H1 (cell line): Measurements from ENCODE around the gene ZNF620. TPM values are rescaled to one million over a fixed set of nuclear protein-coding genes. Genes with fewer than 3 reads are reported as not detected.
"Not testable (repeated sequence)": the region's sequence is repeated elsewhere in the genome, so short reads cannot be mapped to it uniquely, and the experiment has no call there.

Source experiments
- CTCF ChIA-PET: fragments of 300-600 bp; sonication (Branson Sonifier 250); formaldehyde crosslinking; loops from one replicate; lab custom pipeline; 2021; ENCODE audit not compliant: partially characterized antibody; lab: Charles Lee
- POLR2A ChIA-PET: fragments of 300-600 bp; sonication (Branson Sonifier 250); formaldehyde crosslinking; loops from one replicate; lab custom pipeline; 2021; ENCODE audit warnings: inconsistent platforms; ENCODE audit not compliant: partially characterized antibody; lab: Charles Lee
- DNase-seq, 2 experiments: peaks; one replicate each; pipeline versions ENCODE4 v3.0.0 to v3.0.0-alpha.2; 2010 to 2022; ENCODE audit warnings: low spot score in 2 of 2, low read depth in 1 of 2, mixed read lengths in 1 of 2
- FAIRE-seq: peaks from 2 replicates; lab custom pipeline; 2011; peaks lifted over from hg19 to GRCh38; lab: Jason Lieb, UNC
- H2AFZ ChIP-seq: 2 replicates; pipeline ENCODE4 v1.8.1; 2012; ENCODE audit warnings: low read length, inconsistent platforms
- H2AK5ac ChIP-seq: 2 replicates; pipeline ENCODE4 v1.6.1; 2013; ENCODE audit warnings: low read depth, low read length
- H2BK120ac ChIP-seq: replicated peaks from 2 replicates; pipeline ENCODE3; 2013; ENCODE audit warnings: low read depth, low read length, inconsistent platforms
- H2BK12ac ChIP-seq: 2 replicates; pipeline ENCODE4 v1.6.1; 2013; ENCODE audit warnings: low read depth, low read length
- H2BK15ac ChIP-seq: 2 replicates; pipeline ENCODE4 v1.6.1; 2013; ENCODE audit warnings: low read length
- H2BK20ac ChIP-seq: 2 replicates; pipeline ENCODE4 v1.6.1; 2013; ENCODE audit warnings: low read length
- H2BK5ac ChIP-seq: 2 replicates; pipeline ENCODE4 v1.6.1; 2013; ENCODE audit warnings: low read depth, low read length
- H3K14ac ChIP-seq: 2 replicates; pipeline ENCODE4 v1.6.1; 2013; ENCODE audit warnings: inconsistent platforms; ENCODE audit not compliant: insufficient read length
- H3K18ac ChIP-seq: 2 replicates; pipeline ENCODE4 v1.6.1; 2013; ENCODE audit warnings: low read length; ENCODE audit errors: extremely low read depth
- H3K23ac ChIP-seq: 2 replicates; pipeline ENCODE4 v1.6.1; 2013; ENCODE audit warnings: inconsistent platforms; ENCODE audit not compliant: insufficient read length
- H3K23me2 ChIP-seq: 2 replicates; pipeline ENCODE4 v1.6.1; 2013; ENCODE audit warnings: low read depth, low read length
- H3K27ac ChIP-seq: 2 replicates; pipeline ENCODE4 v1.6.1; 2011; ENCODE audit warnings: low read depth, low read length, inconsistent platforms
- H3K27me3 ChIP-seq, 4 experiments: replicated peaks in 1 of 4; 1 replicate in 1 of 4; 2 replicates in 3 of 4; pipeline versions ENCODE4 v1.6.1 to v1.8.1; 2011 to 2013; ENCODE audit warnings: low read length in 3 of 4, mild to moderate bottlenecking in 3 of 4, inconsistent platforms in 2 of 4, mixed read lengths in 2 of 4, moderate library complexity in 1 of 4; ENCODE audit not compliant: control insufficient read depth in 3 of 4, insufficient read depth in 3 of 4; ENCODE audit errors: extremely low read depth in 1 of 4
- H3K36me3 ChIP-seq, 4 experiments: 2 replicates each; pipeline versions ENCODE4 v1.6.1 to v1.8.1; 2011 to 2013; ENCODE audit warnings: mild to moderate bottlenecking in 4 of 4, low read length in 3 of 4, moderate library complexity in 2 of 4, control low read depth in 1 of 4, inconsistent platforms in 1 of 4; ENCODE audit not compliant: insufficient read depth in 4 of 4, control insufficient read depth in 2 of 4
- H3K4ac ChIP-seq: replicated peaks from 2 replicates; pipeline ENCODE3; 2013; ENCODE audit warnings: low read length, low read depth, mixed read lengths, inconsistent platforms; ENCODE audit not compliant: insufficient read length
- H3K4me1 ChIP-seq, 4 experiments: replicated peaks in 1 of 4; 1 replicate in 1 of 4; 2 replicates in 3 of 4; pipeline versions ENCODE4 v1.6.1 to v1.8.1; 2011 to 2013; ENCODE audit warnings: low read length in 3 of 4, inconsistent platforms in 2 of 4, mixed read lengths in 1 of 4; ENCODE audit not compliant: insufficient read depth in 4 of 4, control insufficient read depth in 3 of 4
- H3K4me2 ChIP-seq, 2 experiments: 2 replicates each; pipeline versions ENCODE4 v1.6.1 to v1.8.1; 2011 to 2013; ENCODE audit warnings: low read depth in 2 of 2, low read length in 2 of 2, control low read depth in 1 of 2, inconsistent platforms in 1 of 2, mild to moderate bottlenecking in 1 of 2; ENCODE audit not compliant: insufficient read depth in 1 of 2
- H3K4me3 ChIP-seq, 4 experiments: fragments of 200-600, 300-600 bp in 1 of 4; sonication (generic), shearing (Covaris generic), sonication (Bioruptor Twin) in 1 of 4; 2 replicates each; pipeline versions ENCODE4 v1.5.1 to v1.8.1; 2011 to 2016; ENCODE audit warnings: low read length in 4 of 4, low read depth in 3 of 4, control low read depth in 2 of 4, inconsistent platforms in 2 of 4, mild to moderate bottlenecking in 2 of 4, mixed read lengths in 1 of 4, moderate library complexity in 1 of 4; ENCODE audit not compliant: insufficient read depth in 2 of 4; ENCODE audit errors: extremely low read depth in 1 of 4
- H3K56ac ChIP-seq: replicated peaks from 2 replicates; pipeline ENCODE3; 2013; ENCODE audit warnings: low read depth, mild to moderate bottlenecking, mixed read lengths, low read length, inconsistent platforms; ENCODE audit not compliant: insufficient read length
- H3K79me1 ChIP-seq: 2 replicates; pipeline ENCODE4 v1.6.1; 2013; ENCODE audit warnings: low read depth, low read length, control low read depth
- H3K79me2 ChIP-seq, 2 experiments: 2 replicates each; pipeline versions ENCODE4 v1.6.1 to v1.8.1; 2012 to 2013; ENCODE audit warnings: low read length in 2 of 2, mild to moderate bottlenecking in 2 of 2, inconsistent platforms in 1 of 2; ENCODE audit not compliant: insufficient read depth in 2 of 2, control insufficient read depth in 1 of 2
- H3K9ac ChIP-seq, 4 experiments: replicated peaks in 1 of 4; 1 replicate in 1 of 4; 2 replicates in 3 of 4; pipeline versions ENCODE4 v1.6.1 to v1.8.1; 2011 to 2013; ENCODE audit warnings: low read depth in 3 of 4, low read length in 3 of 4, control low read depth in 2 of 4, mild to moderate bottlenecking in 2 of 4, moderate library complexity in 2 of 4, inconsistent platforms in 1 of 4; ENCODE audit errors: extremely low read depth in 1 of 4
- H3K9me3 ChIP-seq, 2 experiments: 2 replicates each; pipeline versions ENCODE4 v1.6.1 to v1.8.1; 2012 to 2013; ENCODE audit warnings: mild to moderate bottlenecking in 2 of 2, moderate library complexity in 2 of 2, control low read depth in 1 of 2, inconsistent platforms in 1 of 2, low read depth in 1 of 2, low read length in 1 of 2, mixed read lengths in 1 of 2; ENCODE audit not compliant: insufficient read depth in 2 of 2
- H4K20me1 ChIP-seq, 2 experiments: replicated peaks in 1 of 2; 2 replicates each; pipeline versions ENCODE3 to v1.8.1; 2011 to 2013; ENCODE audit warnings: inconsistent platforms in 2 of 2, low read length in 2 of 2, mild to moderate bottlenecking in 1 of 2; ENCODE audit not compliant: insufficient read depth in 2 of 2, control insufficient read depth in 1 of 2
- H4K5ac ChIP-seq: 2 replicates; pipeline ENCODE4 v1.6.1; 2013; ENCODE audit warnings: low read length, low read depth, mixed read lengths, inconsistent platforms; ENCODE audit not compliant: insufficient read length
- H4K8ac ChIP-seq: 2 replicates; pipeline ENCODE4 v1.8.0; 2013; ENCODE audit warnings: mild to moderate bottlenecking, moderate library complexity, low read length, inconsistent platforms; ENCODE audit not compliant: insufficient read depth; ENCODE audit errors: extremely low read depth
- H4K91ac ChIP-seq: replicated peaks from 2 replicates; pipeline ENCODE3; 2013; ENCODE audit warnings: low read length, mixed read lengths, inconsistent platforms; ENCODE audit not compliant: insufficient read length
- BACH1 ChIP-seq: IDR thresholded peaks from 2 replicates; pipeline ENCODE4 v1.6.1; 2012; ENCODE audit warnings: low read length, improper control_type of control experiment
- KDM1A ChIP-seq: fragments of 200-600, 300-600 bp; sonication (generic); IDR thresholded peaks from 2 replicates; pipeline ENCODE4 v1.7.1; 2016; ENCODE audit warnings: mild to moderate bottlenecking, low read length, borderline replicate concordance
- RFX5 ChIP-seq: IDR thresholded peaks from 2 replicates; pipeline ENCODE4 v1.6.1; 2011; ENCODE audit warnings: low read depth, low read length, improper control_type of control experiment, borderline replicate concordance
- WGBS, 2 experiments: shearing (Covaris generic) in 1 of 2; methylation state at CpG; one replicate each; pipeline versions ENCODE4 v1.1.6 to v1.1.7; 2013 to 2015; ENCODE audit warnings: low lambda C conversion rate in 2 of 2, mixed read lengths in 2 of 2, inconsistent platforms in 1 of 2, low coverage in 1 of 2, missing lambda C conversion rate in 1 of 2; ENCODE audit not compliant: insufficient replicate concordance in 2 of 2, insufficient coverage in 1 of 2, insufficient read length in 1 of 2; ENCODE audit errors: extremely low coverage in 1 of 2, missing lambda C conversion rate in 1 of 2; 5-methylcytosine and 5-hydroxymethylcytosine counted together
- polyA plus RNA-seq, 7 experiments: library from polyadenylated mRNA; depleted of rRNA in 3 of 7; stranded (reverse) in 5 of 7; unstranded in 2 of 7; fragments of >200 nt in 5 of 7; fragments of 200-250 nt in 2 of 7; gene quantifications; 1 replicate in 5 of 7; 2 replicates in 1 of 7; 4 replicates in 1 of 7; pipeline versions ENCODE4 v1.2.1 to v1.2.3, GENCODE V29; 2011 to 2013; ENCODE audit warnings: missing spikeins in 2 of 7, mixed read lengths in 2 of 7
- total RNA-seq: library from RNA; stranded (reverse); fragmentation: NEBNext Ultra II Directional; extraction: Animal tissue kit (Norgen Biotek cat#: 25700); gene quantifications from 2 replicates; pipeline ENCODE4 v1.2.1, GENCODE V29; 2021

The ZNF620 gene
- total and polyA plus RNA-seq, 2 of the 8 experiments (the other 6 are each of a cell fraction or from before 2014, with no cell fraction given): 5.1 to 20.2 TPM

GRCh38 chr3:40461161-40461560, 44.7 kb upstream of the ZNF620 start (continued):
- TF ChIP-seq RFX5: no peak
- no peak for TF ChIP-seq KDM1A
- no peak for TF ChIP-seq BACH1

- not testable (repeated sequence) for H3K4me2 ChIP-seq, H3K23me2 ChIP-seq, H4K91ac ChIP-seq, H3K4me1 ChIP-seq, H2AFZ ChIP-seq, H2BK15ac ChIP-seq, H3K4me3 ChIP-seq, H2BK20ac ChIP-seq, H2BK120ac ChIP-seq, H3K27me3 ChIP-seq, H3K9me3 ChIP-seq, H3K14ac ChIP-seq, H2BK5ac ChIP-seq, FAIRE-seq, H2BK12ac ChIP-seq, H3K79me1 ChIP-seq, H3K23ac ChIP-seq, H3K18ac ChIP-seq, H3K4ac ChIP-seq, H4K8ac ChIP-seq, H3K9ac ChIP-seq, H4K5ac ChIP-seq, H2AK5ac ChIP-seq, H3K27ac ChIP-seq, DNase-seq, H3K56ac ChIP-seq
- Histone ChIP-seq H3K36me3 (peaks cover 22 to 83% (median 55%) of the 10 kb centered on the region in 4 experiments), H3K79me2 (peaks cover 3 to 23% of the 10 kb centered on the region in 2 experiments; a peak in 3 of 4 replicates), H4K20me1 (peaks cover 15 to 16% of the 10 kb centered on the region in 2 experiments)
- WGBS, 2 experiments: 82% methylated on average over 7 of the region's 7 CpGs; no CpG with 5 or more reads in 1 of the 2 experiments
- CTCF ChIA-PET: interaction anchor here (0.9 to 1.4 kb wide), 2 partner anchors 9 to 135 kb away, joined by 3 to 5 read pairs; no protein-coding TSS in a partner anchor
- POLR2A ChIA-PET: interaction anchor here (0.6 to 4.6 kb wide), 13 partner anchors 10 to 1051 kb away, joined by 3 to 50 read pairs (median 6); partner anchors contain the start of genes ZNF619, ZNF620 and ZNF621
Observed at GRCh38 chr3:40462838-40463237, 43.0 kb upstream of the ZNF620 start.
